ENCODE results near the gene CDH22.

The CDH22 gene

GRCh38 chr20:46316984-46317684 is 8.8 kb upstream of the CDH22 start:
- H3K36me3 ChIP-seq (ENCODE audit: insufficient read depth, low read length): no peaks in the 10 kb centered on the region
- H3K9ac ChIP-seq (ENCODE audit: low read depth, low read length): no peak overlapping the region
- H3K9me3 ChIP-seq (ENCODE audit: insufficient read depth, low read depth, low read length): no peaks in the 10 kb centered on the region
- H3K4me1 ChIP-seq (ENCODE audit: insufficient read depth, low read length): no peaks in the 10 kb centered on the region
- WGBS: 80% methylated on average over 24 of the region's 24 CpGs
- H3K4me3 ChIP-seq (ENCODE audit: low read length): no peak overlapping the region
- H3K27ac ChIP-seq (ENCODE audit: low read depth, low read length): no peak overlapping the region
- H3K27me3 ChIP-seq (ENCODE audit: insufficient read depth, low read length): peaks cover 39% of the 10 kb centered on the region

DNA sequence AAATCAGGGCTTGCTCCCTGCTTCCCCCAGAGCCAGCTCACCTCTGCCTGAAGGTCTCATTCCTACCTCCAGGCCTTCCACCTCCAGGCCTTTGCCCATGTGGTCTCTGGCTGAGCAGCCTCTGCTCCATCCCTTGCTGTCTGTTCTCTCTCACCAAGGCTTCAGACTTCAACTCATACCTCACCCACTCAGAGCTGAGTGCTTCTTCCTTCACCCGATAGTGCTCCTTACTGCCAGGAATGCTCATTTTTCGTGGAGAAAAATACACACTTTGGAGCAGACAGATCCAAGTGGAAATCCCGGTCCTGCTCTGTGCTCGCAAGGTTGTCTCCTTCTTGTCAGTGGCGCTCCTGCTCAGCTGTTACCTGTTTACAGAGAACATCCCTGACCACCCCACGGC is 7.0 kb upstream of the CDH22 start:
- 89% methylated on average over 6 of the region's 6 CpGs for WGBS
- Histone ChIP-seq H3K36me3 (ENCODE audit: insufficient read depth, low read length) (no peaks in the 10 kb centered on the region), H3K4me1 (ENCODE audit: insufficient read depth, low read length) (0 out of 2 replicates have a peak, but pooled peaks cover 3% of the 10 kb centered on the region), H3K27ac (ENCODE audit: low read depth, low read length) (no peak overlapping the region), H3K9ac (ENCODE audit: low read depth, low read length) (no peak overlapping the region), H3K27me3 (ENCODE audit: insufficient read depth, low read length) (peaks cover 57% of the 10 kb centered on the region), H3K9me3 (ENCODE audit: insufficient read depth, low read depth, low read length) (no peaks in the 10 kb centered on the region), H3K4me3 (ENCODE audit: low read length) (no peak overlapping the region)

DNA sequence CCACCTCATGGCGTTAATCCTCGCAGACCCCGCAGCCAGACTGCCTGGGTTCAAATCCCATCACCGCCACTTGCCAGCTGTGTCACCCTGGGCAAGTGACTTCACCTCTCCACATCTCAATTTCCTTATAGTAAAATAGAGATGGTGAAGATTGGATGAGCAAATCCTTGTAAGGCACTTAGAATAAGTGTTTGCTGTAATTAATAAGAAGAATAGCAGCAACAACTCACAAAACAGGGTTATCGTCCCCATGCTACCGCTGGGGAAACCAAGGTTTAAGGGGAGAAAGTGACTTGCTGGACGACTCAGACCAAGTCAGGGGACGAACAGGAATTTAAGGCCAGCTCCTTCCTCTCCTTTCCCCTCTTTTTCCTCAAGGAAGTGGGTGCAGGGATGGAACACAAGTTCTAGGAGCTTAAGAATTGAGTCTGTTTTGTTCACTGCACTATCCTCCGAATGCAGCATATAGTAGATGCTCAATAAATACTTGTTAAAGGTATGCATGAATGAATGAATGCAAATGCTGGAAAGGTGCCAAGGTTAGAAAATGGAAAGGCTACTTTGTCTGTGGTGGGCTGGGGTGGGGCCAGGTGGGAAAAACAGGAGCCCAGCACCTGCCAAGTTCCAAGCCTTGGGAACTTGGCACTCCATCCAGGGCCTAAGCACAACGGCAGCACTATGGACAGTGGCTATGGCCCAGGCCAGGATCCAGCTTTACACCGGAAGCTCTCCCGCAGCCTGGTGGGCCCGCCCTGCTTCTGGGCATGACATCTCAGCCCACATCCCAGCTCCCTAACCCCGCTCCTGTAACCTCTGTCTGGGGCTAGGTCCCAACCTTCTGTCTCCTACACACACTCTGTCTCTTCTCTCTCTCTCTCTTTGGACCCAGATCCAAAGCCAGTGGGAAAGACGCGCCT is 4.9 kb upstream of the CDH22 start:
- Histone ChIP-seq H3K4me1 (ENCODE audit: insufficient read depth, low read length) (peaks cover 3% of the 10 kb centered on the region; the same call in 1 of the 2 replicates), H3K36me3 (ENCODE audit: insufficient read depth, low read length) (no peaks in the 10 kb centered on the region), H3K27ac (ENCODE audit: low read depth, low read length) (no peak overlapping the region), H3K9me3 (ENCODE audit: insufficient read depth, low read depth, low read length) (no peaks in the 10 kb centered on the region), H3K4me3 (ENCODE audit: low read length) (peak overlapping the region; percentile 58), H3K27me3 (ENCODE audit: insufficient read depth, low read length) (peaks cover 78% of the 10 kb centered on the region), H3K9ac (ENCODE audit: low read depth, low read length) (no peak overlapping the region)
- WGBS: 58% methylated on average over 16 of the region's 16 CpGs

GRCh38 chr20:46312075-46312944 is 4.0 kb upstream of the CDH22 start:
- no peaks in the 10 kb centered on the region for H3K9me3 ChIP-seq (ENCODE audit: insufficient read depth, low read depth, low read length)
- WGBS: 2% methylated on average over 47 of the region's 47 CpGs
- H3K4me1 ChIP-seq (ENCODE audit: insufficient read depth, low read length): peaks cover 3% of the 10 kb centered on the region; the same call in 1 of the 2 replicates
- H3K9ac ChIP-seq (ENCODE audit: low read depth, low read length): no peak overlapping the region
- no peak overlapping the region for H3K27ac ChIP-seq (ENCODE audit: low read depth, low read length)
- H3K4me3 ChIP-seq (ENCODE audit: low read length): peak overlapping the region; percentile 58
- no peaks in the 10 kb centered on the region for H3K36me3 ChIP-seq (ENCODE audit: insufficient read depth, low read length)
- peaks cover 87% of the 10 kb centered on the region for H3K27me3 ChIP-seq (ENCODE audit: insufficient read depth, low read length)

GRCh38 chr20:46311719-46312074 is 3.4 kb upstream of the CDH22 start:
- Histone ChIP-seq H3K4me3 (ENCODE audit: low read length) (peak overlapping the region; percentile 58), H3K9me3 (ENCODE audit: insufficient read depth, low read depth, low read length) (no peaks in the 10 kb centered on the region), H3K27me3 (ENCODE audit: insufficient read depth, low read length) (peaks cover 93% of the 10 kb centered on the region), H3K27ac (ENCODE audit: low read depth, low read length) (no peak overlapping the region), H3K36me3 (ENCODE audit: insufficient read depth, low read length) (no peaks in the 10 kb centered on the region), H3K4me1 (ENCODE audit: insufficient read depth, low read length) (peaks cover 3% of the 10 kb centered on the region; the same call in 1 of the 2 replicates), H3K9ac (ENCODE audit: low read depth, low read length) (no peak overlapping the region)
- 26% methylated on average over 5 of the region's 5 CpGs for WGBS

- 42% methylated on average over 5 of the region's 5 CpGs for WGBS
- Histone ChIP-seq H3K4me1 (ENCODE audit: insufficient read depth, low read length) (peaks cover 3% of the 10 kb centered on the region; the same call in 1 of the 2 replicates), H3K9ac (ENCODE audit: low read depth, low read length) (no peak overlapping the region), H3K36me3 (ENCODE audit: insufficient read depth, low read length) (no peaks in the 10 kb centered on the region), H3K27ac (ENCODE audit: low read depth, low read length) (no peak overlapping the region), H3K4me3 (ENCODE audit: low read length) (no peak overlapping the region), H3K9me3 (ENCODE audit: insufficient read depth, low read depth, low read length) (no peaks in the 10 kb centered on the region), H3K27me3 (ENCODE audit: insufficient read depth, low read length) (peaks cover 99% of the 10 kb centered on the region)
Measured at GRCh38 chr20:46311039-46311650, 2.8 kb upstream of the CDH22 start.

DNA sequence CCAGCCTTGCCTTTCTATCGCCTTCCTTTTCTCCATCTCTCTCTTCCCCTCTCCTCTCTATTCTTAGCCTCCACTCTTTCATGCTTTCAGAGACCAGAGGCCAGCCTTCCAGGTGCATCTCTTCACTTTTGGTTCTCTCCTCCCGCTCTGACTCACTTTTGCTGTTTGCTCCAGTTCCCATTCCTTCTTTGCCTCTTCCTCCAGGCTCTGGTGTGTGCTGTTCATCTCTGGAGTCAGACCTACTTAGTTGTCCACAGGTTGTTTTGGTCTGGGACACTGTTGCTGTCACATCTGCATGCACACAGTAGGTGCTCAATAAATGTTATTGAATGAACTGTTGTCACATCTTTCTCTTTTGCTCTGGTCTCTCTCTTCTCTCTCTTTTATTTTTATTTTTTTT is 1.6 kb upstream of the CDH22 start:
- H3K4me1 ChIP-seq (ENCODE audit: insufficient read depth, low read length): peaks cover 3% of the 10 kb centered on the region; the same call in 1 of the 2 replicates
- H3K9ac ChIP-seq (ENCODE audit: low read depth, low read length): no peak overlapping the region
- peaks cover 100% of the 10 kb centered on the region for H3K27me3 ChIP-seq (ENCODE audit: insufficient read depth, low read length)
- H3K4me3 ChIP-seq (ENCODE audit: low read length): no peak overlapping the region
- WGBS: 58% methylated on average over 2 of the region's 2 CpGs
- H3K9me3 ChIP-seq (ENCODE audit: insufficient read depth, low read depth, low read length): no peaks in the 10 kb centered on the region
- H3K27ac ChIP-seq (ENCODE audit: low read depth, low read length): no peak overlapping the region
- H3K36me3 ChIP-seq (ENCODE audit: insufficient read depth, low read length): no peaks in the 10 kb centered on the region

- under 1% methylated on average over 35 of the region's 35 CpGs for WGBS
- Histone ChIP-seq H3K27me3 (ENCODE audit: insufficient read depth, low read length) (peaks cover 94% of the 10 kb centered on the region), H3K36me3 (ENCODE audit: insufficient read depth, low read length) (no peaks in the 10 kb centered on the region), H3K9me3 (ENCODE audit: insufficient read depth, low read depth, low read length) (no peaks in the 10 kb centered on the region), H3K9ac (ENCODE audit: low read depth, low read length) (no peak overlapping the region), H3K27ac (ENCODE audit: low read depth, low read length) (no peak overlapping the region), H3K4me3 (ENCODE audit: low read length) (peak overlapping the region; percentile 57), H3K4me1 (ENCODE audit: insufficient read depth, low read length) (peaks cover 3% of the 10 kb centered on the region; the same call in 1 of the 2 replicates)
Measured at GRCh38 chr20:46307999-46308257, 370 bp downstream of the CDH22 start.

DNA sequence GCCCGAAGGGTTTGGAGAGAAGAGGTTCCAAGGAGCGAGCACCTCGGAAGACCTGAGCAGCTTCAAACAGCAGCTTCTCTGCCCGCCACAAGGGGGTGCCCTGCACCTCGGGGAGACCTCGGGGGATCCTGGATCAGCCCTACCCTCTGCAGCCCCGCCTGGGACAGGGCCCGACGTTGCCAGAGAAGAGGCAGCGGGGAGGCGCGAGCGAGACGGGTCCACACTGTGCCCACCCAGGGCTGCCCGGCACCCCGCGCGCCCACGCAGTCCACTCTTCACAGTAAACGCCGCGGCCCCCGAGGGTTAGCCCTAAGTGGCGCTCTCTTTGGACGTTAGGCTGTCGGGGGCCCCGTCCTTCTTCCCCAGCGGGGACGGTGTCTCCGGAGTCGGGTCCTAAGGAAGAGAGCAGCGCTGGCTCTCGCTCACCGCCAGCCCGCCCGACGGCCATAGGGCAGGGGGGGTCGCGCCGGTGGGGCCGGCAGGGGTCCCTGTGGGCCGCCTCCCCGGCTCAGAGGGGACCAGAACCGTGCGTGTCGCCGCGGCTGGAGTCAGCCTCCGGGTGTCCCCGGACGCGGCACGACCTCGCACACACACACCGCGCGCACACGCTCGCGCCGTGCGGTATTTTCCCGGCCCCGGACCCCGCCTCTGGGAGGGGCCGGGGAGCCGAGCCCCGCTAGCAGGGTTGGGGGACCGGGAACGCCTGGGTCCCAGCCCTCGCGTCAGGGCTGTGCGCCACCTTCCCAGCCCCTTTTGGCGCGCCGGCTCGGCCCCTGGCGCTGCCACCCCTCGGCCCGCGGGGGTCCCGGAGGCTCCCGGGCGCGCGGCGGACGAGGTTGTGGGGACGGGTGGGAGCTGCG is 929 bp downstream of the CDH22 start:
- H3K27me3 ChIP-seq (ENCODE audit: insufficient read depth, low read length): peaks cover 88% of the 10 kb centered on the region
- no peak overlapping the region for H3K9ac ChIP-seq (ENCODE audit: low read depth, low read length)
- H3K27ac ChIP-seq (ENCODE audit: low read depth, low read length): no peak overlapping the region
- WGBS: 2% methylated on average over 90 of the region's 90 CpGs
- H3K4me3 ChIP-seq (ENCODE audit: low read length): peak overlapping the region; percentile 57
- peaks cover 3% of the 10 kb centered on the region; the same call in 1 of the 2 replicates for H3K4me1 ChIP-seq (ENCODE audit: insufficient read depth, low read length)
- no peaks in the 10 kb centered on the region for H3K9me3 ChIP-seq (ENCODE audit: insufficient read depth, low read depth, low read length)
- no peaks in the 10 kb centered on the region for H3K36me3 ChIP-seq (ENCODE audit: insufficient read depth, low read length)

GRCh38 chr20:46306743-46307138 is 1.6 kb downstream of the CDH22 start:
- Histone ChIP-seq H3K27me3 (ENCODE audit: insufficient read depth, low read length) (peaks cover 82% of the 10 kb centered on the region), H3K4me3 (ENCODE audit: low read length) (no peak overlapping the region; the same call in 1 of the 2 replicates), H3K36me3 (ENCODE audit: insufficient read depth, low read length) (no peaks in the 10 kb centered on the region), H3K27ac (ENCODE audit: low read depth, low read length) (no peak overlapping the region), H3K9ac (ENCODE audit: low read depth, low read length) (no peak overlapping the region), H3K9me3 (ENCODE audit: insufficient read depth, low read depth, low read length) (no peaks in the 10 kb centered on the region), H3K4me1 (ENCODE audit: insufficient read depth, low read length) (no peaks in the 10 kb centered on the region; the same call in 1 of the 2 replicates)
- WGBS: 36% methylated on average over 10 of the region's 10 CpGs

Measured in HUES64 (cell line).